SHP77 (cell line): ENCODE results near the gene PTPRD.
"Not testable (repeated sequence)": the region's sequence is repeated elsewhere in the genome, so short reads cannot be mapped to it uniquely, and the experiment has no call there.

Experiments used
- DNase-seq, 2 experiments: peaks; one replicate each; lab custom pipeline; 2025; lab: John Stamatoyannopoulos, UW

The PTPRD gene

GRCh38 chr9:8724284-8725018 is 1888.4 kb downstream of the PTPRD start:
- DNase-seq: no peak

- DNase-seq: no peak
Measured at GRCh38 chr9:8723195-8723594, 1889.6 kb downstream of the PTPRD start.

GRCh38 chr9:8719833-8720486 is 1892.8 kb downstream of the PTPRD start:
- DNase-seq: no peak

- no peak for DNase-seq
Measured at GRCh38 chr9:8718121-8718725, 1894.6 kb downstream of the PTPRD start.

GRCh38 chr9:8717146-8717545 is 1895.7 kb downstream of the PTPRD start:
- DNase-seq: no peak

GRCh38 chr9:8715788-8716187 is 1897.0 kb downstream of the PTPRD start:
- DNase-seq: no peak

GRCh38 chr9:8713811-8714165 is 1899.0 kb downstream of the PTPRD start:
- DNase-seq: no peak

GRCh38 chr9:8713149-8713810 is 1899.5 kb downstream of the PTPRD start:
- no peak for DNase-seq

- DNase-seq: no peak
Measured at GRCh38 chr9:8709731-8710130, 1903.1 kb downstream of the PTPRD start.

GRCh38 chr9:8708728-8709127 is 1904.1 kb downstream of the PTPRD start:
- DNase-seq: no peak

- no peak for DNase-seq
Measured at GRCh38 chr9:8706998-8707397, 1905.8 kb downstream of the PTPRD start.

- no peak for DNase-seq
Measured at GRCh38 chr9:8706531-8706930, 1906.3 kb downstream of the PTPRD start.

- DNase-seq: no peak
Measured at GRCh38 chr9:8705861-8706260, 1906.9 kb downstream of the PTPRD start.

- DNase-seq: no peak
Measured at GRCh38 chr9:8703904-8704303, 1908.9 kb downstream of the PTPRD start.

GRCh38 chr9:8701904-8702303 is 1910.9 kb downstream of the PTPRD start:
- no peak for DNase-seq

- not testable (repeated sequence) for DNase-seq
Measured at GRCh38 chr9:8697565-8697964, 1915.2 kb downstream of the PTPRD start.

GRCh38 chr9:8696516-8696915 is 1916.3 kb downstream of the PTPRD start:
- no peak for DNase-seq

GRCh38 chr9:8694983-8695588 is 1917.7 kb downstream of the PTPRD start:
- no peak for DNase-seq

- no peak for DNase-seq
Measured at GRCh38 chr9:8693464-8693863, 1919.3 kb downstream of the PTPRD start.

GRCh38 chr9:8686516-8686915 is 1926.3 kb downstream of the PTPRD start:
- no peak for DNase-seq

- no peak for DNase-seq
Measured at GRCh38 chr9:8685825-8686224, 1927.0 kb downstream of the PTPRD start.

- DNase-seq: no peak
Measured at GRCh38 chr9:8684978-8685708, 1927.7 kb downstream of the PTPRD start.
